Gastrocnemius medialis (tissue), 4 donors: ENCODE results near the gene MORN1. TPM values are rescaled to one million over a fixed set of nuclear protein-coding genes. Genes with fewer than 3 reads are reported as not detected.
"Not testable (repeated sequence)": the region's sequence is repeated elsewhere in the genome, so short reads cannot be mapped to it uniquely, and the experiment has no call there.

Experiments
- ATAC-seq, 2 donors: fragments of 150-250 bp; one replicate each; pipeline ENCODE4 v1.9.1; 2016
- DNase-seq, 2 donors: peaks; one replicate each; pipeline ENCODE4 v3.0.0-alpha.2; 2019
- H3K27ac ChIP-seq, 4 donors: fragments of 200-600 bp; sonication (generic); 1 replicate in 1 of 4; 2 replicates in 3 of 4; pipeline ENCODE4 v1.5.1; 2016 to 2018; ENCODE audit warnings: mild to moderate bottlenecking in 2 of 4, moderate library complexity in 1 of 4
- H3K27me3 ChIP-seq, 3 donors: fragments of 200-600 bp; sonication (generic) in 2 of 3; 1 replicate in 1 of 3; 2 replicates in 2 of 3; pipeline versions ENCODE4 v1.5.1 to v1.6.0; 2016 to 2019; ENCODE audit warnings: mild to moderate bottlenecking in 1 of 3, moderate library complexity in 1 of 3
- H3K36me3 ChIP-seq, 2 donors: fragments of 200-600 bp; sonication (generic) in 1 of 2; one replicate each; pipeline ENCODE4 v1.5.1; 2017 to 2018
- H3K4me1 ChIP-seq, 2 donors: fragments of 200-600 bp; sonication (generic) in 1 of 2; one replicate each; pipeline ENCODE4 v1.5.1; 2016 to 2017; ENCODE audit warnings: mild to moderate bottlenecking in 2 of 2
- H3K4me3 ChIP-seq, 4 donors: fragments of 200-600 bp; sonication (generic) in 3 of 4; 1 replicate in 1 of 4; 2 replicates in 3 of 4; pipeline ENCODE4 v1.5.1; 2016 to 2019; ENCODE audit warnings: mild to moderate bottlenecking in 2 of 4
- H3K9me3 ChIP-seq, 3 donors: fragments of 200-600 bp; sonication (generic) in 2 of 3; 1 replicate in 1 of 3; 2 replicates in 2 of 3; pipeline ENCODE4 v1.5.1; 2016 to 2019
- POLR2A ChIP-seq, 2 donors: fragments of 450-650 bp; IDR thresholded peaks; one replicate each; pipeline ENCODE4 v1.6.1; 2017; ENCODE audit warnings: antibody characterized with exemption in 2 of 2, mild to moderate bottlenecking in 2 of 2, moderate library complexity in 2 of 2
- in situ Hi-C, 4 donors: fragments of 200-750 bp; cut with MboI; loops; one replicate each; pipeline versions ENCODE4 v1.15.0 to v1.8.0; 2017; ENCODE audit warnings: low sequenced_read_pairs in 4 of 4
- intact Hi-C: fragments of 100-400 bp; cut with DNase I; formaldehyde crosslinking; loops from one replicate; pipeline ENCODE4 v1.15.1; 2023; ENCODE audit warnings: low total_unique reads
- total RNA-seq, 4 donors: library from RNA; depleted of rRNA; stranded (reverse); fragments of >200 nt; gene quantifications; one replicate each; pipeline versions ENCODE4 v1.1.0 to v1.2.3, GENCODE V29; 2016
- TF ChIP-seq, protein P1 (sequence below), 5 experiments: fragments of 450-650 bp in 3 of 5; fragments of 200-600 bp in 2 of 5; sonication (generic) in 2 of 5; IDR thresholded peaks in 4 of 5; conservative IDR thresholded peaks in 1 of 5; 1 replicate in 4 of 5; 2 replicates in 1 of 5; pipeline ENCODE4 v1.5.1; 2016 to 2019; ENCODE audit warnings: antibody characterized with exemption in 5 of 5, mild to moderate bottlenecking in 3 of 5, moderate library complexity in 3 of 5

MORN1 gene
- total RNA-seq, 4 donors from 2014 or later = 1.9 to 4.7 (median 3.5) TPM

DNA sequence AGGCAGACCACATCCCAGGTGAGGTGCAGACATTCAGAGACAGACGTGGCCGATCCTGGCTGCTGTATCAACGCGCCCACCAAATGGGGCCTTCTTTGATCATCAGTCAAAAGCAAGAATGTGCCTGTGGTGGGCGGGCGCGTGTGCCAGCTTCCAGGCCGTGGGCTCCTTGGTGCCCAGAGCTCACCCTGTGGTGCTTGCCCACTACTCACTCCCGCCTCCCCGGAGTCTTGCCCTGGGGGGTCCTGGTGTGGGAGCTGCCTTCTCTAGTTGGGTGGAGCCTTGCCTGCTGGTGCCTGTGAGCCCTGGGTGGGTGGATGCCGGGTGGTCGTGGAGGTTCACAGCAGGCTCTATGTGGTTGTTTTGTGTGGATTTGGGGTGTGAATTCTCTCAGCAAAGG lies 92.7 kb downstream of the MORN1 start:
- Histone ChIP-seq H3K27me3 (no peaks in the 10 kb centered on the region), H3K4me3 (no peak overlapping the region), H3K36me3 (peaks cover 0 to 5% of the 10 kb centered on the region in 2 donors), H3K4me1 (peaks cover 27 to 41% of the 10 kb centered on the region in 2 donors), H3K27ac (peak overlapping the region in 1 of 4 donors; percentile 76), H3K9me3 (no peaks in the 10 kb centered on the region)
- DNase-seq (no peak), ATAC-seq (no peak)
- in situ Hi-C loops (no loop called here), intact Hi-C loops (no loop called here)
- no peak for TF ChIP-seq POLR2A (IDR thresholded peaks at IDR 0.05)
- TF ChIP-seq, protein P1, sequence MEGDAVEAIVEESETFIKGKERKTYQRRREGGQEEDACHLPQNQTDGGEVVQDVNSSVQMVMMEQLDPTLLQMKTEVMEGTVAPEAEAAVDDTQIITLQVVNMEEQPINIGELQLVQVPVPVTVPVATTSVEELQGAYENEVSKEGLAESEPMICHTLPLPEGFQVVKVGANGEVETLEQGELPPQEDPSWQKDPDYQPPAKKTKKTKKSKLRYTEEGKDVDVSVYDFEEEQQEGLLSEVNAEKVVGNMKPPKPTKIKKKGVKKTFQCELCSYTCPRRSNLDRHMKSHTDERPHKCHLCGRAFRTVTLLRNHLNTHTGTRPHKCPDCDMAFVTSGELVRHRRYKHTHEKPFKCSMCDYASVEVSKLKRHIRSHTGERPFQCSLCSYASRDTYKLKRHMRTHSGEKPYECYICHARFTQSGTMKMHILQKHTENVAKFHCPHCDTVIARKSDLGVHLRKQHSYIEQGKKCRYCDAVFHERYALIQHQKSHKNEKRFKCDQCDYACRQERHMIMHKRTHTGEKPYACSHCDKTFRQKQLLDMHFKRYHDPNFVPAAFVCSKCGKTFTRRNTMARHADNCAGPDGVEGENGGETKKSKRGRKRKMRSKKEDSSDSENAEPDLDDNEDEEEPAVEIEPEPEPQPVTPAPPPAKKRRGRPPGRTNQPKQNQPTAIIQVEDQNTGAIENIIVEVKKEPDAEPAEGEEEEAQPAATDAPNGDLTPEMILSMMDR (IDR thresholded peaks at IDR 0.05 in 4 of 5, conservative IDR thresholded peaks at IDR 0.05 in 1 of 5) = no peak

DNA sequence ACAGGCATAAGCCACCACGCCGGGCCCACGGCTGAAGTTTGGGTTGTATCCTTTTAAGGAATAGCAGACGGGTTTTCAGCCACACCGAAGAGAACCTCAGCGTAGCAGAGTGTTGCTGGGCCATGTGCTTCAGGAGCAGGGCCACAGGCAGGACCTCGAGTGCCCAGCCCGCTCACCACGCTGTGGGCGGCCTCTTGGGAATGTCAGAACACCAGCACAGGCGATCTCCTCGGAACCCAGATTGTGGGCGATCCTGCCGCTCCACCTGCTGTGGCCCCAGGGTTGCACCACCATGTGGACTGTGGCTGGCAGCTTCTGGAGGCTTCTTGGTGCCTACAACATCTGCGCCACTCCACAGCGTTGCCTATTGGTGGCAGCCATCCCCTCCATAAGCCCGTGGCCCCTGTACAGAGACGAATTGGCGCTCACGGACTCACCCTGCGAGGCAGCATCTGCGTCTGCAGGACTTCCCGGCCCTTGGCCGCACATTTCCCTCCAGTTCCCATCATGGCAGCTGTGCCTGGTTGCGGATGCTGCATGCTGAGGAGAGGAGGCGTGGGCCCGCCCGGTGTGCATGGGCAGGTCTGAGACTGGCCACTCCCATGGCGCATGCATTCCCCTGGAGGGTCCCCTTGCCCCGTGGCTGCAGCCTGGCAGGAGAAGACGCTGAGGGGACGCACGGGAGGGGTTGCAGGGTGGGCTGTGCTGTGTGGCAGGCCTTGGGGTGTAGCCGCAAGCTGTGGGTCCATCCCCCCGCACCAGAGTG lies 93.9 kb downstream of the MORN1 start:
- Histone ChIP-seq H3K4me3 (no peak overlapping the region), H3K9me3 (no peaks in the 10 kb centered on the region), H3K27me3 (no peaks in the 10 kb centered on the region), H3K27ac (no peak overlapping the region), H3K36me3 (no peaks in the 10 kb centered on the region), H3K4me1 (peaks cover 29 to 50% of the 10 kb centered on the region in 2 donors)
- TF ChIP-seq POLR2A (IDR thresholded peaks at IDR 0.05) = no peak
- TF ChIP-seq, protein P1 (IDR thresholded peaks at IDR 0.05 in 4 of 5, conservative IDR thresholded peaks at IDR 0.05 in 1 of 5) = no peak
- in situ Hi-C loops = no loop called here
- intact Hi-C loops = no loop called here
- DNase-seq (no peak), ATAC-seq (no peak)

DNA sequence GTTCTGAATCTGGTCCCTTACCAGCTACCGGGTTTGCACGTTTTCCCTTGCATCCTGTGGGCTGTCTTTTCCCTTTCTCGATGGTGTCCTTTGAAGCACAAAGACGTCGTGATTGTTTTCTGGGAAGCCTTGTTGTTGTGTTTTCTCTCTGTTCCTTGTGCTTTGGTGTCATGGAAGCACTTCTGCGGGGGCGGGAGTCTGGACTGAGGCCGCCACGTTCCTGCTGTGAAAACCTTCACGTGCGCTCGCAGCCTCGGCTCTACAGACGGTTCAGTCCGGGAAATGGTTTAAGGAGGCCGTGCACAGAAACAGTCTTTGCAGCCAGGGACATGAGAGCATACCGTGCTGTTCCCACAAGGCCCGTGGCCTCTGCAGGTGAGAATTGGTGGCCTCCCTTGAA lies 94.7 kb downstream of the MORN1 start:
- in situ Hi-C loops = no loop called here
- ATAC-seq (no peak), DNase-seq (no peak)
- H3K27me3 ChIP-seq = no peaks in the 10 kb centered on the region
- no peaks in the 10 kb centered on the region for H3K9me3 ChIP-seq
- no peak for TF ChIP-seq POLR2A (IDR thresholded peaks at IDR 0.05)
- no peak overlapping the region for H3K4me3 ChIP-seq
- no peak overlapping the region for H3K27ac ChIP-seq
- intact Hi-C loops = no loop called here
- H3K4me1 ChIP-seq = peaks cover 29 to 57% of the 10 kb centered on the region in 2 donors
- no peaks in the 10 kb centered on the region for H3K36me3 ChIP-seq

DNA sequence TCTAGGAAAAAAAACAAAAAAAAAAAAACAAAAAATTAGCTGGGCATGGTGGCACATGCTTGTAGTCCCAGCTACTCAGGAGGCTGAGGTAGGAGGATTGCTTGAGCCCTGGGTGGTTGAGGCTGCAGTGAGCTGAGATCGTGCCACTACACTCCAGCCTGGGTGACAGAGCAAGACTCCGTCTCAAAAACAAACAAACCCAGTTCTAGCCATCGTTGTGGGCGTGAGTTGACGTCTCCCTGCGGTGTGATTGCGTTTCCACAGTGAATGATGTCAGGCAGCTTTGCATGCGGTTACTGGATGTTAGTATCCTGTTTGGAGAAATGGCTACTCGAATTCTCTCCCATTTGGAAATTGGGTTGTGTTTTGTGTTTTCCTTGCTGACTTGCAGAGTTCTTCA lies 95.1 kb downstream of the MORN1 start:
- H3K9me3 ChIP-seq, H3K4me3 ChIP-seq, ATAC-seq, intact Hi-C loops, DNase-seq, H3K27ac ChIP-seq, H3K27me3 ChIP-seq, in situ Hi-C loops, H3K36me3 ChIP-seq: not testable (repeated sequence)
- H3K4me1 ChIP-seq = peaks cover 27 to 57% of the 10 kb centered on the region in 2 donors

DNA sequence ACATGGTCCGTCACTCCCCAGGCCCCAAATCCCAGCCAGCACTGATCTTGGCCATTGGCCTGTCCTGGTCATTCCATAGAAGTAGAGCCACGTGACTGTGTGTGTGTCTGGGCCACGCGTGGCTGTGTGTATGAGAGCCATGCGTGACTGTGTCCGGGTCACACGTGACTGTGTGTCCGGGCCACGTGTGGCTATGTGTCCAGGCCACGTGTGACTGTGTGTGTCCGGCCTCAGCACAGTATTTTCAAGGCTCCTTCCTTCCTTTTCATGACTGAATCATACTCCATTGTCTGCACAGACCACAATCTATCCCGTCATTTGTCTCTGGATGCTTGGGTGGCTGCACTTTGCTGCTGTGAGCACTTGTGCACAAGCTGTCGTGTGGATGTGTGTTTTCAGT lies 95.8 kb downstream of the MORN1 start:
- Histone ChIP-seq H3K4me1 (peaks cover 32 to 60% of the 10 kb centered on the region in 2 donors), H3K36me3 (no peaks in the 10 kb centered on the region), H3K4me3 (no peak overlapping the region), H3K9me3 (no peaks in the 10 kb centered on the region), H3K27ac (no peak overlapping the region), H3K27me3 (no peaks in the 10 kb centered on the region)
- in situ Hi-C loops (no loop called here), intact Hi-C loops (no loop called here)
- no peak for ATAC-seq
- TF ChIP-seq, protein P1 (IDR thresholded peaks at IDR 0.05 in 4 of 5, conservative IDR thresholded peaks at IDR 0.05 in 1 of 5) = no peak
- TF ChIP-seq POLR2A (IDR thresholded peaks at IDR 0.05) = no peak
- no peak for DNase-seq

DNA sequence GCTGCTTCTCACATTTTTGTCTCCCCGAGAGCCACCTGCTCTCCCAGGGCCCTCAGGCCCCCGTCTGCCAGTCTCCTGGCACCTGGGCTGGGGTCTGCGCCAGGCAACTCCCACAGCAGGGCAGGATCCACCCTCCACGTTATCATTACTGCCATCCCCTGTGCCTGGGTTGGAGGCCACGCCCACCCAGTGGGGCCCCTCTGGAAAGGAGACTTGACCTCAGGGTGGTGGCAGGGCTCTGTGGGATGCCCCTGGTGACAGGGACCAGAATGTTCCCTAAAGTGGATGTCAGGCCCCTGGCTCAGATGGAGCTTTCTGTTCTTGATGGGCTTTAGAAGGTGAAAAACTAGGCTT lies 96.7 kb downstream of the MORN1 start:
- in situ Hi-C loops = no loop called here
- ATAC-seq (no peak), DNase-seq (no peak)
- Histone ChIP-seq H3K27me3 (no peaks in the 10 kb centered on the region), H3K4me1 (peaks cover 35 to 60% of the 10 kb centered on the region in 2 donors), H3K36me3 (no peaks in the 10 kb centered on the region), H3K4me3 (no peak overlapping the region), H3K27ac (no peak overlapping the region), H3K9me3 (no peaks in the 10 kb centered on the region)
- TF ChIP-seq, protein P1 (IDR thresholded peaks at IDR 0.05 in 4 of 5, conservative IDR thresholded peaks at IDR 0.05 in 1 of 5) = no peak
- TF ChIP-seq POLR2A (IDR thresholded peaks at IDR 0.05) = no peak
- intact Hi-C loops = no loop called here
